ENCODE measurements around the gene OLFM3. TPM values are rescaled to one million over a fixed set of nuclear protein-coding genes. Genes with fewer than 3 reads are reported as not detected.

Gene OLFM3
- total and polyA plus RNA-seq, 4 experiments from 2014 or later = not detected

DNA sequence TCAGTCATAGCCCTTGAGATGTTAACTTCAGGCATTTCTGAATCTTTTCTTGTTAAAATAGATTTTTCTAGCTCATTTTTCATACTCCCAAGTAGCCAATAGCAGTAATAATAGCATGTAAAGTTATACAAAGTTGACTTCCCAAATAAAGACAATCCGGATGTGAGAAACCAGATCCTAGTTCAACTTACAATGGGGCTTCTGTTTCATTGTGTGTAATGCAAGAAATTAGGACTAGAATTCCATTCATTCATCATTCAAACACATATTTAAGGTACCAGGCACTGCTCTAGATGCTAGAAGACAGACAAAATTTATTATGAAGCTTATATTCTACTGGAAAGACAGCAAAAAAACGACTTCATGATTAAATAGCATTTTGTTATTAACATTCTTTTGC is 240.3 kb downstream of the OLFM3 start:
- POLR2A ChIA-PET (ENCODE audit: partially characterized antibody) = no interaction called here
- no peaks in the 10 kb centered on the region for H3K36me3 ChIP-seq (ENCODE audit: insufficient read depth, low read length)
- no peaks in the 10 kb centered on the region for H3K4me1 Mint-ChIP-seq

More for the DNA sequence above, 240.3 kb downstream of the OLFM3 start:
- peaks cover 0 to under 1% of the 10 kb centered on the region in 2 donors for H3K27me3 Mint-ChIP-seq
- H3K9me3 ChIP-seq (ENCODE audit: control insufficient read depth in 1 of 2, low read length in 2 of 2) = no peaks in the 10 kb centered on the region
- no peak overlapping the region for H3K27ac Mint-ChIP-seq
- intact Hi-C loops (cut with micrococcal nuclease) = no loop called here
- no peak overlapping the region for H3K4me3 Mint-ChIP-seq
- no peaks in the 10 kb centered on the region for H3K9me3 Mint-ChIP-seq
- H3K27me3 ChIP-seq (ENCODE audit: insufficient read depth, low read length) = no peaks in the 10 kb centered on the region
- CTCF ChIA-PET (ENCODE audit: partially characterized antibody) = no interaction called here
- no peaks in the 10 kb centered on the region for H3K36me3 Mint-ChIP-seq
- no peak overlapping the region for H3K4me3 ChIP-seq (ENCODE audit: low read length in 2 of 2)
- DNase-seq = no peak
- no peaks in the 10 kb centered on the region for H3K4me1 ChIP-seq (ENCODE audit: insufficient read depth, low read length)
- no peak overlapping the region for H3K27ac ChIP-seq (ENCODE audit: low read depth, low read length)
